ENCODE results near the gene MRGPRG.

GRCh38 chr11:3221408-3222002 lies 2.9 kb upstream of the MRGPRG start:
- no peak for TF ChIP-seq POLR2AphosphoS5 (IDR thresholded peaks at IDR 0.05; ENCODE audit: low read depth, low read length)
- no peak for TF ChIP-seq TAF1 (IDR thresholded peaks at IDR 0.05; ENCODE audit: borderline replicate concordance, low read depth, low read length)
